ENCODE results near the gene OR1D5.
A peak's percentile ranks its signal among the peaks of the same experiment; 100 is the strongest.

OR1D5 gene

GRCh38 chr17:3017936-3018335 lies 45.5 kb downstream of the OR1D5 start:
- no peak for DNase-seq (ENCODE audit: low spot score)
- in situ Hi-C loops (cut with MboI; ENCODE audit: low sequenced_read_pairs, unreplicated experiment) = no loop called here
- no peak for TF ChIP-seq CTCF (IDR thresholded peaks at IDR 0.05; ENCODE audit: borderline replicate concordance, control extremely low read depth, extremely low read depth, insufficient read depth, missing control alignments)

GRCh38 chr17:3015890-3016289 lies 47.5 kb downstream of the OR1D5 start:
- in situ Hi-C loops (cut with MboI; ENCODE audit: low sequenced_read_pairs, unreplicated experiment) = no loop called here
- DNase-seq (ENCODE audit: low spot score) = no peak
- TF ChIP-seq CTCF (IDR thresholded peaks at IDR 0.05; ENCODE audit: borderline replicate concordance, control extremely low read depth, extremely low read depth, insufficient read depth, missing control alignments) = no peak

GRCh38 chr17:3012926-3013581 lies 50.4 kb downstream of the OR1D5 start:
- in situ Hi-C loops (cut with MboI; ENCODE audit: low sequenced_read_pairs, unreplicated experiment) = no loop called here
- TF ChIP-seq CTCF (IDR thresholded peaks at IDR 0.05; ENCODE audit: borderline replicate concordance, control extremely low read depth, extremely low read depth, insufficient read depth, missing control alignments) = peak; percentile 73
- DNase-seq (ENCODE audit: low spot score) = peak; percentile 86

Measured in GM13976 (cell line).